ENCODE results near the gene LRMDA.

DNA sequence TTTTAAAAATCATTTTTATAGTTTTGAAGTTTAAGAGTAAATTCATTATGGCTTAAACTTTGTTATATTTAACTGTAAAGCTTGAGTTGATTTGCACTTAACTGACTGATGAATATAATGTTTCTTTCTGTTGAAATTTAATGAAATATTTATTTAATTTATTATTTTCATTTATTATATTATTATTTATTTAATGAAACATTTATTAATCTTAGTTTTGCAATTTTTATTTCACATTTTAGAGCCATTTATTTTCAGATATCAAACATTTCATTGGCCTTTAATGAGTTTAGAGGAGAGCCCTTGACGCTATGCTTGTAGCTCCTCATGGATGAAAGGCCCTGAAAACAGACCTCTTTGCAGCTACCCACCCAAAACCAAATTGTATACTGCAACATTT, 570.0 kb downstream of the LRMDA start:
- TF ChIP-seq, protein P1, sequence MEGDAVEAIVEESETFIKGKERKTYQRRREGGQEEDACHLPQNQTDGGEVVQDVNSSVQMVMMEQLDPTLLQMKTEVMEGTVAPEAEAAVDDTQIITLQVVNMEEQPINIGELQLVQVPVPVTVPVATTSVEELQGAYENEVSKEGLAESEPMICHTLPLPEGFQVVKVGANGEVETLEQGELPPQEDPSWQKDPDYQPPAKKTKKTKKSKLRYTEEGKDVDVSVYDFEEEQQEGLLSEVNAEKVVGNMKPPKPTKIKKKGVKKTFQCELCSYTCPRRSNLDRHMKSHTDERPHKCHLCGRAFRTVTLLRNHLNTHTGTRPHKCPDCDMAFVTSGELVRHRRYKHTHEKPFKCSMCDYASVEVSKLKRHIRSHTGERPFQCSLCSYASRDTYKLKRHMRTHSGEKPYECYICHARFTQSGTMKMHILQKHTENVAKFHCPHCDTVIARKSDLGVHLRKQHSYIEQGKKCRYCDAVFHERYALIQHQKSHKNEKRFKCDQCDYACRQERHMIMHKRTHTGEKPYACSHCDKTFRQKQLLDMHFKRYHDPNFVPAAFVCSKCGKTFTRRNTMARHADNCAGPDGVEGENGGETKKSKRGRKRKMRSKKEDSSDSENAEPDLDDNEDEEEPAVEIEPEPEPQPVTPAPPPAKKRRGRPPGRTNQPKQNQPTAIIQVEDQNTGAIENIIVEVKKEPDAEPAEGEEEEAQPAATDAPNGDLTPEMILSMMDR (IDR thresholded peaks at IDR 0.05; ENCODE audit: borderline replicate concordance, extremely low read depth, low read length, poor library complexity, severe bottlenecking) = no peak
- TF ChIP-seq EZH2 (IDR thresholded peaks at IDR 0.05; ENCODE audit: borderline replicate concordance, low read depth, low read length, severe bottlenecking) = no peak

Data from DND-41 (cell line).